ENCODE data around the gene CD300LG.
"Not testable (repeated sequence)": the region's sequence is repeated elsewhere in the genome, so short reads cannot be mapped to it uniquely, and the experiment has no call there.

Gene CD300LG

GRCh38 chr17:43852571-43852970, 5.6 kb downstream of the CD300LG start:
- no peak overlapping the region for H3K27ac Mint-ChIP-seq
- H3K27me3 Mint-ChIP-seq, result peaks cover 60% of the 10 kb centered on the region
- no peak for DNase-seq
- CTCF ChIA-PET, result no interaction called here
- H3K9me3 Mint-ChIP-seq, result no peaks in the 10 kb centered on the region
- no peaks in the 10 kb centered on the region for H3K36me3 Mint-ChIP-seq
- no peaks in the 10 kb centered on the region for H3K4me1 Mint-ChIP-seq
- no peak overlapping the region for H3K4me3 Mint-ChIP-seq

GRCh38 chr17:43853546-43853945, 6.6 kb downstream of the CD300LG start:
- H3K27me3 Mint-ChIP-seq, result peaks cover 62% of the 10 kb centered on the region
- no peak overlapping the region for H3K27ac Mint-ChIP-seq
- CTCF ChIA-PET, result interaction anchor here (1.1 kb wide), 1 partner anchor 27 kb away, joined by 5 read pairs; no protein-coding TSS in a partner anchor
- no peaks in the 10 kb centered on the region for H3K9me3 Mint-ChIP-seq
- H3K4me3 Mint-ChIP-seq, result no peak overlapping the region
- no peaks in the 10 kb centered on the region for H3K36me3 Mint-ChIP-seq
- no peaks in the 10 kb centered on the region for H3K4me1 Mint-ChIP-seq
- DNase-seq, result no peak

GRCh38 chr17:43854498-43854897, 7.5 kb downstream of the CD300LG start:
- CTCF ChIA-PET, result no interaction called here
- no peak for DNase-seq
- no peaks in the 10 kb centered on the region for H3K9me3 Mint-ChIP-seq
- no peak overlapping the region for H3K4me3 Mint-ChIP-seq
- peaks cover 56% of the 10 kb centered on the region for H3K27me3 Mint-ChIP-seq
- H3K27ac Mint-ChIP-seq, result no peak overlapping the region
- no peaks in the 10 kb centered on the region for H3K4me1 Mint-ChIP-seq
- H3K36me3 Mint-ChIP-seq, result no peaks in the 10 kb centered on the region

GRCh38 chr17:43855061-43855460, 8.1 kb downstream of the CD300LG start:
- no peak for DNase-seq
- H3K4me3 Mint-ChIP-seq, result no peak overlapping the region
- H3K27me3 Mint-ChIP-seq, result peaks cover 56% of the 10 kb centered on the region
- H3K9me3 Mint-ChIP-seq, result no peaks in the 10 kb centered on the region
- no peaks in the 10 kb centered on the region for H3K36me3 Mint-ChIP-seq
- no peak overlapping the region for H3K27ac Mint-ChIP-seq
- H3K4me1 Mint-ChIP-seq, result no peaks in the 10 kb centered on the region
- CTCF ChIA-PET, result interaction anchor here (0.7 to 1.9 kb wide), 2 partner anchors 9 to 90 kb away, joined by 3 to 9 read pairs; partner anchors contain the start of gene CD300LG

DNA sequence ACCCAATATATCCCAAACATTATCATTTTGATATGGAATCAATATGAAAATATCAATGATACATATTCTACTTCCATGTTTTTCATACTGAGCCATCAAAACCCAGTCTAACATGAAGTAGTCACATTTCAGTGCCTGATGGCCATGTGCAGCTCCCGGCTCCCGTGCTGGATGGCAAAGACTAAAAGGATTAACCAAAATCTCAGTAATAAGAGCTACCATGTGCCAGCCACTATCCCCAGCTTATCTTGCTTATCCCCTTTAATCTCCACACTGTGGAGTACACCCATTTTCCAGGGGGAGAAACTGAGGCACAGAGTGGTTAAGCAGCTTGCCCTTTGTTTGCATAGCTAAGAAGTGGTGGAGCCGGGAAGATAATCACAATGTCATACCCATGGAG, 9.2 kb downstream of the CD300LG start:
- Mint-ChIP-seq H3K27ac (no peak overlapping the region), H3K27me3 (peaks cover 50% of the 10 kb centered on the region), H3K9me3 (no peaks in the 10 kb centered on the region), H3K4me3 (no peak overlapping the region), H3K36me3 (no peaks in the 10 kb centered on the region), H3K4me1 (no peaks in the 10 kb centered on the region)
- CTCF ChIA-PET, result interaction anchor here (1.1 to 1.9 kb wide), 2 partner anchors 10 to 24 kb away, joined by 3 to 9 read pairs; partner anchors contain the start of gene CD300LG
- DNase-seq, result no peak

DNA sequence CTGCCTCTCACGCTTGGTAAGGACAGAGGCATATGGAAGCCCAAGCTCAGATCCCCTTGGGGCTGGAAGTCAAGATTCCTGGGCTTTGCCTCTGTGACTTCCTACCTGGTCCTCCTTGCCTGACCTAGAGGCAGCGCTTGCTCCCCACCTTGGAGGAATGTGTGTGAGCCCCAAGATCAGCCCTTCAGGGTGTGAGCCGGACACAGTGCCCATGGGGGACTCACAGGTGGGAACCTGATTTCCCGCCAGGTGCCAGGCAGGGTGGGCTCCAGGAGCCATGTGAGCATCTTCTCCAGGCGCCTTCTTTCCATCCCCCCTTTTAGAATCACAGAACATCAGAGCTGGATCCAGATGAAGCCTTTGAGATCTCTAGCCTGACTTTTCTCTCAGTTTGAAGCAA, 10.2 kb downstream of the CD300LG start:
- H3K27ac Mint-ChIP-seq, result no peak overlapping the region
- no peaks in the 10 kb centered on the region for H3K4me1 Mint-ChIP-seq
- DNase-seq, result no peak
- no peaks in the 10 kb centered on the region for H3K36me3 Mint-ChIP-seq
- no peak overlapping the region for H3K4me3 Mint-ChIP-seq
- CTCF ChIA-PET, result no interaction called here
- H3K27me3 Mint-ChIP-seq, result peaks cover 50% of the 10 kb centered on the region
- H3K9me3 Mint-ChIP-seq, result no peaks in the 10 kb centered on the region

- Mint-ChIP-seq H3K27me3 (peaks cover 42% of the 10 kb centered on the region), H3K4me1 (no peaks in the 10 kb centered on the region), H3K36me3 (no peaks in the 10 kb centered on the region), H3K9me3 (no peaks in the 10 kb centered on the region), H3K27ac (no peak overlapping the region), H3K4me3 (no peak overlapping the region)
- no peak for DNase-seq
- CTCF ChIA-PET, result no interaction called here
These were observed 11.1 kb downstream of the CD300LG start for GRCh38 chr17:43857957-43858600.

DNA sequence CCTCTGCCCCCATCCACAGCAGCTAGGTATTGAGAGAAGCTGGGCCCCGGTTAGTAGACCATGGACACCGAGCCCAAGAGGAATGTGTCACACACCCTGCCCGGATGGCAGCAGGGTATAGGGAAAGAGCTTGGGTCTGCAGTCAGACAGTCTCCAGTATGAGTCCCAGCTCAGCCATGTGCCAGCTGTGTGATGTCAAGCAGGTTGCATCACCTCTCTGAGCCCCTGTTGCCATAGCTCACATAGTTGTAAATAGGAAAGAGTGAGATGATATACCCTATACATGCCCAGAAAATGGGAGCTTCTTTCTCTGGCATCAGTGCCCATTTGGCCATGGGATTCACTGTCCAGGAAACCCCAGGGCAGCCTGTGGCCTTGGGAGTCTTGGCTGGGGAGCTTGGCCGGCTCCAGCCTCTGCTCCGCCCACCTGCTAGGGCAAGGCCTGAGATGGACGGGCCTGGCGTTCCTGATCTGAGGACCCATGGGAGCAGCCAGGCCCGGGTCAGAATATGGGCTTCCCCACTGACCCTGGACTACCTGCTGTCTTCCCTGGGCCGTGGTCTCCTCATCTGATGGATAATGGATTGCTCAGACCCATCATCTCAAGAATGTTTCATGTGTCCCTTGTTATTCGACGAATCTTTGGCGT, 13.2 kb downstream of the CD300LG start:
- H3K27me3 Mint-ChIP-seq, result peaks cover 39% of the 10 kb centered on the region
- no peak overlapping the region for H3K27ac Mint-ChIP-seq
- CTCF ChIA-PET, result interaction anchor here (1.0 to 1.5 kb wide), 3 partner anchors 14 to 100 kb away, joined by 3 to 4 read pairs (median 3); partner anchors contain the start of gene CD300LG
- no peaks in the 10 kb centered on the region for H3K4me1 Mint-ChIP-seq
- H3K4me3 Mint-ChIP-seq, result no peak overlapping the region
- DNase-seq, result no peak
- no peaks in the 10 kb centered on the region for H3K9me3 Mint-ChIP-seq
- H3K36me3 Mint-ChIP-seq, result no peaks in the 10 kb centered on the region

- H3K9me3 Mint-ChIP-seq, result no peaks in the 10 kb centered on the region
- no peaks in the 10 kb centered on the region for H3K4me1 Mint-ChIP-seq
- DNase-seq, result no peak
- CTCF ChIA-PET, result interaction anchor here (0.9 to 1.5 kb wide), 2 partner anchors 17 to 101 kb away, joined by 3 read pairs; no protein-coding TSS in a partner anchor
- H3K27ac Mint-ChIP-seq, result no peak overlapping the region
- peaks cover 39% of the 10 kb centered on the region for H3K27me3 Mint-ChIP-seq
- no peak overlapping the region for H3K4me3 Mint-ChIP-seq
- no peaks in the 10 kb centered on the region for H3K36me3 Mint-ChIP-seq
These were observed 14.1 kb downstream of the CD300LG start for GRCh38 chr17:43860927-43861622.

DNA sequence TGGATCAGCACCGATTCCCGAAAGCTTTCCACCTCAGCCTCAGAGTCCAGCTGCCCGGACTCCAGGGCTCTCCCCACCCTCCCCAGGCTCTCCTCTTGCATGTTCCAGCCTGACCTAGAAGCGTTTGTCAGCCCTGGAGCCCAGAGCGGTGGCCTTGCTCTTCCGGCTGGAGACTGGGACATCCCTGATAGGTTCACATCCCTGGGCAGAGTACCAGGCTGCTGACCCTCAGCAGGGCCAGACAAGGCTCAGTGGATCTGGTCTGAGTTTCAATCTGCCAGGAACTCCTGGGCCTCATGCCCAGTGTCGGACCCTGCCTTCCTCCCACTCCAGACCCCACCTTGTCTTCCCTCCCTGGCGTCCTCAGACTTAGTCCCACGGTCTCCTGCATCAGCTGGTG, 15.0 kb downstream of the CD300LG start:
- DNase-seq, result no peak
- Mint-ChIP-seq H3K4me1 (no peaks in the 10 kb centered on the region), H3K27ac (no peak overlapping the region), H3K9me3 (no peaks in the 10 kb centered on the region), H3K4me3 (no peak overlapping the region), H3K36me3 (no peaks in the 10 kb centered on the region), H3K27me3 (peaks cover 32% of the 10 kb centered on the region)
- CTCF ChIA-PET, result interaction anchor here (0.7 kb wide), 1 partner anchor 16 kb away, joined by 3 read pairs; no protein-coding TSS in a partner anchor

DNA sequence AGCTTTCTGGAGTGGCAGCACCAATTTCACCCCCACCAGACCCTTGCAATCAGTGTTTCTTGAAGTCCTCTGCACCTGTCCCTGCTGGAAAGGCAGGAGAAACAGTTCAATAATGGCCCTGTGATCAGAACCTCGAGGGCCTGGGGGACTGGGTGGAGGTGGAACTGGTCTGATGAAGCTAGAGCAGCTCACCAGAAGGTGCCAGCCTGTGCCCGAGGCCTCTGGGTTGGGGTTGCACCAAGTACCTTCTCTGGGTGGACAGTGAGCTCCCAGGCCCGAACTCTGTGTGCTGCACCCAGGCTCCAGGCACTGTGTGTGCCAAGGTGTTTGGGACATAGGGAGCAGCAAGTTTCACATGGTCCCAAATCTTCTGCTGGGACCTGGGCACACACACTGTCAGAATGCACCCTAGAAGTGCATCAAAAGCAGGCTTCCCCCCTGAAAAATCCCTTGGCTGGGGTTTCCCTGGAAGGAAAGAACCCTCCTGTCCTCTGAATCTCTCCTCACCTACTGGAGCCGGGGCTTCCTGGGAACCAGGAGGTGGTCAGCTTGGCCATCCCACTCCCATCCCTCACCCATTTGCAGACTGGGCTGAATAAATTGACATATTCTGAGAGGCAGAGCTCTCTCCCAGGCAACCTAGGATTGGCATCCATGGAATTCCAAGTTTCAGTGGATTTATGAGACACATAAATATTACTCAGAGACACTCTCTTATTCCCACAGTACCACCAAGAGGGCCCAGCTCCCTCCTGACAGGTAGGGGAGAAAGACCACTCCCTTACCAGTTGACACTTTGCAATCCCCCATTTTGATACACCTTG, 17.4 kb downstream of the CD300LG start:
- no peaks in the 10 kb centered on the region for H3K36me3 Mint-ChIP-seq
- no peak overlapping the region for H3K27ac Mint-ChIP-seq
- no peaks in the 10 kb centered on the region for H3K9me3 Mint-ChIP-seq
- H3K4me3 Mint-ChIP-seq, result no peak overlapping the region
- CTCF ChIA-PET, result interaction anchor here (1.5 kb wide), 1 partner anchor 15 kb away, joined by 3 read pairs; no protein-coding TSS in a partner anchor
- DNase-seq, result no peak
- H3K4me1 Mint-ChIP-seq, result no peaks in the 10 kb centered on the region
- H3K27me3 Mint-ChIP-seq, result peaks cover 34% of the 10 kb centered on the region

GRCh38 chr17:43868226-43868994, 21.4 kb downstream of the CD300LG start:
- CTCF ChIA-PET, result interaction anchor here (0.7 to 1.1 kb wide), 3 partner anchors 10 to 12 kb away, joined by 4 to 5 read pairs (median 5); no protein-coding TSS in a partner anchor
- Mint-ChIP-seq H3K4me3 (no peak overlapping the region), H3K36me3 (no peaks in the 10 kb centered on the region), H3K4me1 (no peaks in the 10 kb centered on the region), H3K9me3 (no peaks in the 10 kb centered on the region), H3K27ac (no peak overlapping the region), H3K27me3 (peaks cover 45% of the 10 kb centered on the region)
- DNase-seq, result no peak

DNA sequence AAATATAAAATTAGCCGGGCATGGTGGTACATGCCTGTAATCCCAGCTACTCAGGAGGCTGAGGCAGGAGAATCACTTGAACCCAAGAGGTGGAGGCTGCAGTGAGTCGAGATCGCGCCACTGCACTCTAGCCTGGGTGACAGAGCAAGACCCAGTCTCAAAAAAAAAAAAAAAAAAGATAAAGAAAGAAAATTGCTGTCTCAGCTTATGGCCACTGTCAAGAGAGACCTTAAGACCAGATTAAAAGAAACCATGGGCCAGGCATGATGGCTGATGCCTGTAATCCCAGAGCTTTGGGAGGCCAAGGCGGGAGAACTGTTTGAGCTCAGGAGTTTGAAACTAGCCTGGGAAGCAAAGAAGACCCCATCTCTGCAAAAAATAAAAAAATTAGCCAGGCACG, 22.1 kb downstream of the CD300LG start:
- CTCF ChIA-PET, result interaction anchor here (0.7 to 1.0 kb wide), 2 partner anchors 9 to 11 kb away, joined by 5 read pairs; no protein-coding TSS in a partner anchor
- not testable (repeated sequence) for H3K4me3 Mint-ChIP-seq
- H3K27me3 Mint-ChIP-seq, result peaks cover 43% of the 10 kb centered on the region

More for the DNA sequence above, 22.1 kb downstream of the CD300LG start:
- not testable (repeated sequence) for DNase-seq, H3K27ac Mint-ChIP-seq, H3K9me3 Mint-ChIP-seq, H3K36me3 Mint-ChIP-seq, H3K4me1 Mint-ChIP-seq

Measured in activated naive CD4-positive, alpha-beta T cell treated with anti-CD3 and anti-CD28 coated beads, Interleukin-2, amount 10 ng/mL, durations not matched to agents 7 days and 5 days (primary cell).